ENCODE results near the gene NRL. TPM values are rescaled to one million over a fixed set of nuclear protein-coding genes. Genes with fewer than 3 reads are reported as not detected.

The NRL gene
- polyA plus RNA-seq, 1 donor (not counting 4 experiments of a cell fraction or from before 2014, with no cell fraction given) = 0.29 TPM

- Histone ChIP-seq H3K9ac (ENCODE audit: control insufficient read depth, extremely low read depth, insufficient read depth, low read length) (no peak within 1 kb of the TSS), H3K27me3 (ENCODE audit: control insufficient read depth, extremely low read depth, insufficient read depth, low read length) (no peaks in the 10 kb centered on the region), H3K79me2 (ENCODE audit: control insufficient read depth, insufficient read depth, low read length) (no peaks in the 10 kb centered on the region), H4K20me1 (ENCODE audit: control insufficient read depth, extremely low read depth, insufficient read depth, low read length) (no peaks in the 10 kb centered on the region), H3K36me3 (ENCODE audit: control insufficient read depth in 2 of 2, extremely low read depth in 1 of 2, insufficient read depth in 2 of 2, low read length in 2 of 2) (no peaks in the 10 kb centered on the region), H3K4me1 (ENCODE audit: control insufficient read depth, extremely low read depth, insufficient read depth, low read length) (peaks cover 11% of the 10 kb centered on the region), H3K4me3 (ENCODE audit: control insufficient read depth in 2 of 3, extremely low read depth in 1 of 3, insufficient read depth in 2 of 3, low read depth in 1 of 3, low read length in 3 of 3) (no peak within 1 kb of the TSS), H3K4me2 (ENCODE audit: control insufficient read depth, extremely low read depth, insufficient read depth, low read depth, low read length) (no peak within 1 kb of the TSS), H3K9me1 (ENCODE audit: control insufficient read depth, extremely low read depth, insufficient read depth, low read length) (no peaks in the 10 kb centered on the region), H3K9me3 (ENCODE audit: control insufficient read depth, low read depth, low read length) (no peaks in the 10 kb centered on the region), H3K27ac (ENCODE audit: control insufficient read depth, insufficient read depth, low read length) (no peak within 1 kb of the TSS), H2AFZ (ENCODE audit: control insufficient read depth, low read length) (no peak within 1 kb of the TSS)
- FAIRE-seq = no peak
- no peak for TF ChIP-seq CTCF (optimal IDR thresholded peaks at IDR 0.05 in 1 of 3, IDR thresholded peaks at IDR 0.05 in 1 of 3, conservative IDR thresholded peaks at IDR 0.05 in 1 of 3; ENCODE audit: extremely low read depth in 1 of 3, insufficient read depth in 2 of 3, low read length in 3 of 3)
- no peak for TF ChIP-seq EZH2 (IDR thresholded peaks at IDR 0.05; ENCODE audit: low read length)
- no peak for DNase-seq (ENCODE audit: low read depth, low spot score)
- dilution Hi-C loops (cut with MboI; ENCODE audit: extremely low pct_ligation_motif_present, low sequenced_read_pairs) = no loop called here
These were observed 15.6 kb upstream of the NRL start, which contains the start of gene FITM1 for GRCh38 chr14:24130380-24130716. TSS of gene FITM1 (plus strand) at chr14:24130659. CDS start at chr14:24131564, 905 bp downstream.

GRCh38 chr14:24129410-24129998 is 14.8 kb upstream of the NRL start:
- H3K27me3 ChIP-seq (ENCODE audit: control insufficient read depth, extremely low read depth, insufficient read depth, low read length) = no peaks in the 10 kb centered on the region
- no peaks in the 10 kb centered on the region for H3K36me3 ChIP-seq (ENCODE audit: control insufficient read depth in 2 of 2, extremely low read depth in 1 of 2, insufficient read depth in 2 of 2, low read length in 2 of 2)
- no peak overlapping the region for H3K27ac ChIP-seq (ENCODE audit: control insufficient read depth, insufficient read depth, low read length)
- H3K4me1 ChIP-seq (ENCODE audit: control insufficient read depth, extremely low read depth, insufficient read depth, low read length) = peaks cover 8% of the 10 kb centered on the region
- FAIRE-seq (no peak), DNase-seq (ENCODE audit: low read depth, low spot score) (no peak)
- no peak overlapping the region for H3K9ac ChIP-seq (ENCODE audit: control insufficient read depth, extremely low read depth, insufficient read depth, low read length)
- H3K9me3 ChIP-seq (ENCODE audit: control insufficient read depth, low read depth, low read length) = no peaks in the 10 kb centered on the region
- no peak overlapping the region for H3K4me2 ChIP-seq (ENCODE audit: control insufficient read depth, extremely low read depth, insufficient read depth, low read depth, low read length)
- H3K79me2 ChIP-seq (ENCODE audit: control insufficient read depth, insufficient read depth, low read length) = no peaks in the 10 kb centered on the region
- TF ChIP-seq EZH2 (IDR thresholded peaks at IDR 0.05; ENCODE audit: low read length) = no peak
- TF ChIP-seq CTCF (optimal IDR thresholded peaks at IDR 0.05 in 1 of 3, IDR thresholded peaks at IDR 0.05 in 1 of 3, conservative IDR thresholded peaks at IDR 0.05 in 1 of 3; ENCODE audit: extremely low read depth in 1 of 3, insufficient read depth in 2 of 3, low read length in 3 of 3) = no peak
- H3K4me3 ChIP-seq (ENCODE audit: control insufficient read depth in 2 of 3, extremely low read depth in 1 of 3, insufficient read depth in 2 of 3, low read depth in 1 of 3, low read length in 3 of 3) = no peak overlapping the region
- H4K20me1 ChIP-seq (ENCODE audit: control insufficient read depth, extremely low read depth, insufficient read depth, low read length) = no peaks in the 10 kb centered on the region
- dilution Hi-C loops (cut with MboI; ENCODE audit: extremely low pct_ligation_motif_present, low sequenced_read_pairs) = no loop called here
- H2AFZ ChIP-seq (ENCODE audit: control insufficient read depth, low read length) = no peak overlapping the region
- no peaks in the 10 kb centered on the region for H3K9me1 ChIP-seq (ENCODE audit: control insufficient read depth, extremely low read depth, insufficient read depth, low read length)

Measured in keratinocyte (primary cell).